CD4-positive, alpha-beta T cell treated with Interleukin-21 for 1 hour (primary cell): ENCODE measurements around the gene PEPD.

Experiments used
- DNase-seq: peaks from one replicate; pipeline ENCODE4 v3.0.0-alpha.2; 2020

Gene PEPD

GRCh38 chr19:33403221-33403972, 118.2 kb downstream of the PEPD start:
- DNase-seq: no peak

DNA sequence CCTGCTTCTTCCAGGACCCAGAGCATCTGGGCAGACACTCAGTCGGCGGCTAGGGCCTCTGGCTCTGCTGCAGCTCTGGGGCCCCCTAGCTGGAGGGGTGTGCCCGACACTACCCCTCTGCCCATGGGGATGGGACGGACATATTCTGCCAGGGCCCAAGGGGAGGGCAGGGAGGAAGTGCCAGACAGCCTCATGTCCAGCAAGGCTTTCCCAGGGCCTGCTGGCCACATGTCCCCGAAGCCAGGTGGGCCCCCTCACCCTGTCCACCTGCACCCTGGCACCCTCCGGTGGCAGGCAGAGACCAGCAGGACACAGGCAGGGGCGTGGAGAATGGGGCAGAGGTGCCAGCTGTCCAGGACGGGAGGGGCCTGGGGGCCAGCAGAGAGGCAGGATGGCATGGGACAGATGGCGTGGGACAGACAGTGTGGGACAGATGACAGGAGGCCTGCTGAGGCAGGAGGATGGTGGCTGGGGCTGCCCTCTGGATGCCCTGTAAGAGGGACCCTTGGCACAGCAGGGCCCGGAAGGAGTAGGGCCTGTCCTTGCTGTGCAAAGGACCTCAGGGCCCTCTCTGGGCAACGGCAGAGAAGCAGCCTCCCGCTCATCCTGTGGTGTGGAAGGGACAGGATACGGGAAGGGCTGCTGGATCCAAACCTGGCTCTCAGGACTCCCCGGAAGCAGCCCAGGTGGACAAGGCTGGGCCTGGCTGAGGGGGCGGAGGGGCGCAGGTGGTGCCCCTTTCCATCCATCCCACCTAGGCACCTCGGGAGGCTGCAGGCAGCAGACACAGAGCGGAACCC, 119.0 kb downstream of the PEPD start:
- DNase-seq: no peak

- DNase-seq: no peak
These were observed 119.7 kb downstream of the PEPD start for GRCh38 chr19:33401683-33402420.

- no peak for DNase-seq
These were observed 120.5 kb downstream of the PEPD start for GRCh38 chr19:33400856-33401682.

DNA sequence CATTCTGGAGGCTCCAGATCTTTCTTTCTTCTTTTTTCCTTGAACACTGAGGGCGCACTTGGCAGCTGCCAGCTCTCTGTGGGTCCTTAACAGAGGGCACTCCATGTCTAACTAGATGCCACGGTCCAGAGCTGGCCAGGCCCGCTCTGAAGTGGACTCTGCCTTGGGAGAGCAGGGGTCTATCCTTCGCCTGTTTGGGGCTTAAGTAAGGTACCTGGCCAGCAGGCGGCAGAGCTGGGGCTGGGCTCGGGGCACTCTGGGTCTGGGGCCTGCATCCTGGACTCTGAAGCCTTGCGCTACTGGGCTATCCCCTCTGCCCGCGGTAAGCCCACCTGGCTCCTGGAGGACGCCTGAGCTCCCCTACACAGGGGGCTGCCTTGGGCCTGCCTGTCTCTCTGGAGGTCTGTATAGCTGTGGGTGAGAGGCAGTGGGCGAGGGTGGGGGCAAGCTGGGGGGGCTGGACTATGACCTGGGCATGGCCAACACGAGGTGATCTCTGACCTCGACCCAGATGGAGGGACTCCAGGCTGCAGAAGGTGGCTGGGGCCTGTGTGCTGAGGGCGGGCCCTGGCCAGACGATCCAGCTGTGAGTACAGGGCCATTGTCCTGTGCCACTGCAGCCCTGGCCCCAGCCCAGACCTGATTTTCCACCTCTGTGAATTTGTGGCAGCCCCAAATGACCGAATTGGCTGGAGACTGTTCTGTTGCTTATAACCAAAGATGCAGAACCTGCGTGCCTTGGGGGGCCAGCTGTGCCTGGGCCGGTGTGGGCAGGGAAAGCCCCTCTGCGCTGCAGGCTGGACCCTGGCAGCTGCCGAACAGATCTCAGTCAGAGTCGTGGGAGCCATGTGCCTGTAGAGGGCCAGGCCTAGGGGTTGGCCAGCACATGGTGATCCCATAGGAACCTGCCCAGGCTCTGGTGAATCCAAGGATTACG, 121.6 kb downstream of the PEPD start:
- no peak for DNase-seq

DNA sequence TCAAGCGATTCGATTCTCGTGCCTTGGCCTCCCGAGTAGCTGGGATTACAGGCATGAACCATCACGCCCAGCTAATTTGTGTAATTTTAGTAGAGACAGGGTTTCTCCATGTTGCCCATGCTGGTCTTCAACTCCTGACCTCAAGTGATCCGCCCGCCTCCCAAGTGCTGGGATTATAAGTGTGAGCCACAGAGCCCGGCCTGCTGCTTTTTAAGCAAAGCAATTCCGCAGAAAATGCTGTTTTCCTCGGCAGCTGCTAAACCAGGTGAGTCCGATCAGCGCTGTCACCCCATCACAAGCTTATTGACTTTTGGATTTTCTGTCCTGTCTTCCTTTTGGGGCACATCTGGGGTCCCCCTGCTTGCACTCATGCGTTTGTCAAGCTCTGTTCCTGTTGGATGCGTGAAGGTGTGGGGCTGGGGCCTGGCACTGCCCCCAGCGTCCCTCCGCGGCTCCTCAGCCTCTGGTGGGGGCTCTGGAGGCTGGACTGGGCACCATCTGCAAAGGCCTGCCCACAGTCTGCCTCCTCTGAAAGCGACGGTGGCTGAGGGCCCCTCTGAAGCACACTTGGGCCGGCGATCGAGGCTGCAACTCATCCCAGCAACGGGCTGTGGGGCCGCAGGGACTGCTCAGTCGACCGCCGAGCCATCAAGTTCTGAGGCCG, 122.4 kb downstream of the PEPD start:
- DNase-seq: no peak

- no peak for DNase-seq
These were observed 123.1 kb downstream of the PEPD start for GRCh38 chr19:33398361-33399060.

DNA sequence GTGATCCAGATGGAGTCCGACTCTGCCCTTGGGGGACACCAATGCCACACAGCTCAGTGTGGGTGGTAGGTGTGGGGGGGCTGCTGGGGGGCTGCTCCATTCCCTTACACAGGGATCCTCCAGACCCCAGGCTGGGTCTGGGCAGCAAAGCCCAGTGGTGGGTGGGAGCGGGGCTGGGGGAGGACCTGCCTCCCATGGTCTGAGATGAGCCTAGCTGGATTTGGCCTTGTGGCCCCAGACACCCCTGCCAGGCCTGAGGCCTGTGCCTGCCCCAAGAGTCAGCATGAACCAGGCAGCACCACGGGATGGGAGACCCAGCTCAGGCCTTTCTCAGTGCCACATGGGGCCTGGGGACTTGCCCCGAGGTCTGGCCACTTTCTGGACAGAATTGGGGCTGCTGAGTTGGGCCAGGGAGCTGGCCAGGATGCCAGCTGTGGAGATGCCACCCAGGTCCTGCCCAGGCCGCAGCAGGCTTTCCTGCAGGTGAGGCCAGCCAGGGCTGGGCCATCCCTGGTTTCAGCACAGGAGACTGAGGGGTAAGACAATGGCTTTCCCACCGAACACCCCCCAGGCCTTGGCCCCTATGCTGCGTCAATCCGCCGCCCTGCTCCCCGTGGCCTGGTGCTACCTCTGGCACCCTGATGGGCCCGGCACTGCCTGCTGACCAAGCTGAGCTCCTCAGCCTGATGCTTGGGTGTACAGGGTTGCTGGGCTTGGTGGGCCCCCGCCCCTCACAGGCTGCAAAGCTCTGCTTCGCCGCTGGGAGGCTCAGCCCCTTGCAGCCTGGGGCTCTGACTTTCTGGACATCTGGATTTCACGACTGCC, 123.8 kb downstream of the PEPD start:
- no peak for DNase-seq

DNA sequence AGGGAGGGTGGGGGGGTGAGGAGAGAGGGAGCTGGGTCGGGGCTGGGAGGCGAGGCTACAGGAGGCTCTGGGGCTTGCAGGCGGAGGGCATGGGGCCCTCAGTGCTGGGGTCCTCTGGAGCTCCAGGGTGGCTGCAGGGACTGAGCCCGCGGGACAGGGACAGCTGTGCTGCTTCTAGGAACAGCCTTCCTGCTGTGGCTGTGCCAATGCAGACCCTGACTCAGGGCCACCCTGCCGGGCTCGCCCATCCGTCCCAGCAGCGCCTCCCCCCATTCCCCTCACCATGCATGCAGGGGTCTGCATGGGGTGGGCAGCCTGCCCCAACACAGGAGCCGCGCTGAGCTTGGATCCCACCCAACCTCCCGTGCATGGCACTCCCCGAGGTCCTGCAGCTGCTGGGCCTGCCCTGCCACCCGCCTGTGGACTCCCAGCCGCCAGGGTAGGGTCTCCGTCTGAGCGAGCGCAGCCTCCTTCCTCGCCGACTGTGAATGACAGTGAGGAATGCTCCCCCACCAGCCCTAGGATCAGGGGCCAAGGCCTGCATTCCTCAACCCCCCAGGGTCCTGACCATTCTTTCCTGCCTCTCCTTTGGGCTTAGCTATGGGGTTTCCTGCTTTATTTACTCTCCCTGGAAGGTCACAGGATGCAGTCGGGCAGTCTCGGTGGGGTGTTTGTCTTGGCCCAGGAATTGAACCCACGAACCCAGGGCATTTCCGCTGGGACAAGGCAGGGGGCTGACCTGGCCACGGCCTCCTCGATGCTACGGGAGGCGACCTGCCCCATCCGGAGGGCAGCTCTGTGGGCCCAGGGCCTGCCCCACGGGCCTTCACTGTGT, 124.7 kb downstream of the PEPD start:
- no peak for DNase-seq

- DNase-seq: no peak
These were observed 125.7 kb downstream of the PEPD start for GRCh38 chr19:33395561-33396550.

DNA sequence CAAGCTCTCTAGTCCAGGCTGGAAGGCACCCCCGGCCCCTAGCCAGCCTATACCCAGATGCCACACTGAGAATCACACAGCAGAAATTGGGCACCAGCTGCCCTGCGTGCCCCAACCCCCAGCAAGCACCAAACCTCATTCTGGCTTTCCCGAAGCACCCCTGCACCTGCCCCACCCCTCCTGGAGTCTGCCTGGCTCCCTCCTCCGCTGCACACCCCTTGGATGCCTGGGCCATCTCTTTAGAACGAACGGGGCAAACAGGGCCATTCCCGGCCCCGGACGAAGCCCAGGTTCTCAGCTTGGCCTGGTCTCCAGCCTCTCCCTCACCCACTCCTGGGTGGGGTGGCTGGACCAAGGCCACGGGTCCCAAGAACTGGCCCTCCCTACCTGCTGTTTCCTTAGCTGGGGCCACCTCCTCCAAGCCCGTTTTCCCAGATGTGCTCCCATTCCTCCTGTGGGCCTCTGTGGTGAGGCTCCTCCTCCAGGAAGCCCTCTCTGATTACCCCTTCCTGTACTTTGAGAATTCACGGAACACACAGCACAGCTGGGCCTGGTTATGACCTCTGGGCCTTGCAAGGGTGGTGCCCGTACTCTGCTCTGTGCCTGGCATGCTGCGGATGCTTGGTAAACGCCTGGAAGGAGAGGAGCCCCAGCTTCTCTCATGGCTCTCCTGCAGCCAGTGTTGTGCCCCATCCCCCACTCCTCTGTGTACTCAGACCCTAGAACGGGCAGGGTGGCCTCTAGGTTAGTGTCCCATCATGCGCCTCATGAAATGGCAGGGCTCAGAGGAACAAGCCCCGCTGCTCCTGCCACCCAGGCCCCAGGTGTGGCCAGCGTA, 126.6 kb downstream of the PEPD start:
- DNase-seq: no peak

DNA sequence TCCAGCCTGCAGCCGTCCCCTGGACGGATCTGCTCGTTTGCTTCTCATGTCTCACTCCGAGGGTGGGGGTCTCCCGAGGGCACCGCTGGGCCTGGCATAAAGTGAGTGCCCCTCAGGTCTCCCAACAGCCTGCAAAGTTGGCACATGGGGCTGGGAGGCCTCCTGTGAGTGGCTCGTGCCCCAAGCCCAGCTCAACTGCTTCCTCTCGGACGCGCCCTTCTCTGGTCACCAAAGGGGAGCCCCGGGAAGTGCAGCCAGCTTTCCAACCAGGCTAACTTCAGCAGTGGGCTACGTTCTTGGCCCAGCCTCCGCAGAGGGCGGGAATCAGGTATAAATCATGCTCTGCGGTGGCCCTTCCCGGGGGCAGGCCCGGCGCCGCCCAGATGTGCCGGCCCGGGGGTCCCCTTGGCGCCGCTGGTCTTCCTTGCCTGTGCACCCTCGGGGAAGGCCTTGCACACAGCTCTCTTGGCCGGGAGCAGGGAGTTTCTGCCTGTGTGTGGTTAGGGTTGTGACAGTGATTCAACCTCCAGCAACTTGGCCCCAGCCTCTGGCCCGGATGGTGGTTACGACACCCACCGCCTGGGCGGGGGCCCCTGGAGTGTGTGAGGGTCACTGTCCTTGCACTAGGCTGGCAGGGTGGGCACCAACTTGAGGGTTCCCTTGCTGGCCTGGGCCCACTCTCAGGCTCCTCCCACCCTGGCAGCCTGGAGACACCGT, 127.4 kb downstream of the PEPD start:
- DNase-seq: no peak

DNA sequence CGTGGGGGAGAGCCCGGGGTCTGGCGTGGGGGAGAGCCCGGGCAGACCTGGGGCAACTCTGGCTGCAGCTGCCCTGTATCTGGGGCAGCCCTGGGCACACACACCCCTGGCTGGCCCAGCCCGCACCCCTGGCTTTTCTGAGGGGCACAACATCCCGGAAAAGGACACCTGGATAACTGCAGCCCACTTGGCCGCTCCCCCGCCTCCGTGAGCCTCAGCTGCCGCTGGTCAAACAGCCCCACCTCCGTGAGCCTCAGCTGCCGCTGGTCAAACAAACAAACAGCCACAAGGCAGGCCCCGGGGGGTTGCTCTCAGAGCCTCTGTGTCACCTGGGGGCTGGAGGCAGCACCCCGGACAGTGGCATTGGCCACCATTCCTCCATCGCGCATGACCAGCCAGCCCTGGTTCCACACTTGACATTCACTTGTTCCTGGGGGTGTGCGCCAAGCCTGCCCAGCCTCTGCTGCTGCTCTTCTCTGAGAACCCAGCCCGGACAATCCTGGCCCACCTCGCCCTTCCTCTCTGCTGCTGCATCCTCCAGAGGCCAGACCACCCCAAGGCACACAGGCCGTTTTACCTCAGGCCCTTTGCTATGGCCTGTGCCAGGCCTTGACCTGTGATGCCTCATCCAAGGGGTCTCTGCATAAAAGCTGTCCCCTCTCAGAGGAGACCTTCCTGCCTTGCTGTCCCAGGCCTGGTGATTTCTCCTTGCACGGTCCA, 128.1 kb downstream of the PEPD start:
- no peak for DNase-seq

DNA sequence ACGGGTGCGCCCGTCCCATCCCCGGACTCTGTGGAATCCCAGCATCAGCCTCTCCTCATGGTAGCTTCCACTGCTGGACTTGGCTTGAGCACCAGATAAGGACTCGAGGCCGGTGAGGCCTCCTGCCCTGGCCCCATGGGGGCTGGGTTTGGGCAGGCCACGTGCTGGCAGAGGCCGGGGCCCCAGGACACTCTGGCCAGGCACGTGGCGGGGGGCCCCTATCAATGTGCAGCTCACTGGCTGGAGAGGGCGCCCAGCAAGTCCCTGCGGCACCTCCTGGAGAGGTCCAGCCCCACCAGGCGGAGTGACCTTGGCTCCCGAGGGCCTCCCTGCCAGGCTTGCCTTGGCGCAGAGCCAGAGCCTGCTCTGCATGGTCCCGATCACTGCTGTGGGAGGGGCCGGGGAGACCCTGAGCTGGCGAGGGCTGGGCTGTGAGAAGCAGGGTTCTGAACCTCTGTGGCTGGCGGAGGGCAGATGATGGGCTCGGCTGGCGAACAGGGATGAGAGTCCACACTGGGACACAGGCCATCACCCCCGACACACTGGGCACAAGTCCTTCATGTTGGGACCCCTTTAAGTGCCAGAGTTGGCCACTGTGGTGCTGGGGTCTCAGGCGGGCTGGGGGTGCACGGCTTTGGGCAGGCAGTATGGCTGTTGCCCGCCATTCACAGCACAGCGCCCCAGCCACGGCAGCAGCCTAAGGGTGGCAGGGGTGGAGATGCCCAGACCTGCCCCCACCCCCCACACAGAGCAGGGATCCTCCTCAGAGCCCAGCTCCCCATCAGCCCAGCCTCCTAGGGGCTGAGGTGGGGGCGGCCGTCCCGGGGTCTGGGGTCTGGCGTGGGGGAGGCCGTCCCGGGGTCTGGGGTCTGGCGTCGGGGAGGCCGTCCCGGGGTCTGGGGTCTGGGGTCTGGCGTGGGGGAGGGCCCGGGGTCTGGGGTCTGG, 129.0 kb downstream of the PEPD start:
- no peak for DNase-seq
